Measurements from ENCODE around the gene NEB.

The NEB gene

DNA sequence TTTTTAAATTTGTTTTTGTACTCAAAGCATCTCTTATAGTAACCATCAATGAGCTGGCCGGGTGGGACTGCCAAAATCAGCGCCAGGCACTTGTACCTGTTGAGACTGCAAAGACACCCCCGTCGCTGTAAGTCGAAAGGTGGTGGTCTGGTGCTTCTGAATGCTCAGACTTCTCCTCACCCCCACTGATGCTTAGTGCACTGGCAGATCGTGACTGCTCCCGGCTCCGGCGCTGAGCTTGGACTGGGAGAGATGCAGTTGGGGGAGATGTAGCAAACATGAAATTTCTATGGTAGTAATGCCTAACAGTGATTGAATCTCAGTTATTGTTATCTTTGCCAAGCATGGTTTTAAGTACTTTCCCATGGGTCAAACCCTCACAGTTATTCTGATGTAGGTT is 244.0 kb downstream of the NEB start:
- ATAC-seq (ENCODE audit: low read depth), result no peak
- Mint-ChIP-seq H3K4me1 (peaks cover 5% of the 10 kb centered on the region), H3K36me3 (peaks cover 25% of the 10 kb centered on the region), H3K4me3 (no peak overlapping the region), H3K27me3 (no peaks in the 10 kb centered on the region), H3K9me3 (peaks cover 4% of the 10 kb centered on the region), H3K27ac (no peak overlapping the region)
- no peak for DNase-seq (ENCODE audit: low spot score in 2 of 2)

DNA sequence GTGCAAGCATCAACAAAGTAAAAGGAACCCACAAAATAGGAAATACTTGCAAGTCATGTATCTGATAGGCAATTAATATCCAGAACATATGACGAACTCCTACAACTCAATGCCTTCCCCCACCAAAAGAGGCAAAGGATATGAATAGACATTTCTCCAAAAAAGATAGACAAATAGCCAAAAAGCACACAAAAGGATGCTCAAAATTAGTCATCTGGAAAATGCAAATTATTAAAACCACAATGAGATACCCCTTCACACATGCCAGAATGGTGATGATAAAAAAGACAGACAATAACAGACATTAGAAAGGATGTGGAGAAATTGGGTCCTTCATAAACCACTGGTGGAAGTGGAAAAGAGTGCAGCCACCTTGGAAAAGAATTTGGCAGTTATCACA is 248.2 kb downstream of the NEB start:
- no peak overlapping the region for H3K4me3 Mint-ChIP-seq
- DNase-seq (ENCODE audit: low spot score in 2 of 2) (no peak), ATAC-seq (ENCODE audit: low read depth) (no peak)
- peaks cover 5% of the 10 kb centered on the region for H3K4me1 Mint-ChIP-seq
- H3K9me3 Mint-ChIP-seq, result peaks cover 4% of the 10 kb centered on the region
- no peaks in the 10 kb centered on the region for H3K27me3 Mint-ChIP-seq
- H3K36me3 Mint-ChIP-seq, result peaks cover 35% of the 10 kb centered on the region
- no peak overlapping the region for H3K27ac Mint-ChIP-seq

DNA sequence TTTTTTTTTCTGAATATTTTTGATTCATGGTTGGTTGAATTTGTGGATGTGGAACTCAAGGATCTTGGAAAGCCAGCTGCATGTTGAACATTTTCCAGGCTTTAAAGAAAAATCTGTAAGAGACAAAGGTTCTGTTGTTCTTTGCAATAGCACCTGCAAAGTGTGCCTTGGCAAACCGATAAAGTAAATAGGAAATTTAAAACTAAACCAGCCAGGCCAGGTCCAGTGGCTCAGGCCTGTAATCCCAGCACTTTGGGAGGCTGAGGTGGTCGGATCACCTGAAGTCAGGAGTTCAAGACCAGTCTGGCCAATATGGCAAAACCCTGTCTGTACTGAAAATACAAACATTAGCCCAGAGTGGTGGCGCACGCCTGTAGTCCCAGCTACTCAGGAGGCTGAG is 250.2 kb downstream of the NEB start:
- Mint-ChIP-seq H3K36me3 (peaks cover 36% of the 10 kb centered on the region), H3K4me3 (no peak overlapping the region), H3K27me3 (no peaks in the 10 kb centered on the region), H3K9me3 (peaks cover 4% of the 10 kb centered on the region), H3K4me1 (peaks cover 5% of the 10 kb centered on the region), H3K27ac (no peak overlapping the region)
- DNase-seq (ENCODE audit: low spot score in 2 of 2), result no peak
- ATAC-seq (ENCODE audit: low read depth), result no peak

DNA sequence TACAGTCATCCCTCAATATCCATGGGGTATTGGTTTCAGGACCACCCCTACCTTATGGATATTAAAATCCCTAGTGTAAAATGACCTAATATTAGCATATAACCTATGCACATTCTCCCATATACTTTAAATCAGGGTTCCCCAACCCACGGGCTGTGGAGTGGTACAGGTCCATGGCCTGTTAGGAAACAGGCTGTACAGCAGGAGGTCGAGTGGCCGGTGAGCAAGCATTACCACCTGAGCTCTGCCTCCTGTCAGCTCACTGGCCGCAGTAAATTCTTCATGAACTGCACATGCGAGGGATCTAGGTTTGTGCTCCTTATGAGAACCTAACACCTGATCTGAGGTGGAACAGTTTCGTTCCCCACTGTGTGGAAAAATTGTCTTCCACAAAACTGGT is 250.7 kb downstream of the NEB start:
- Mint-ChIP-seq H3K27ac (no peak overlapping the region), H3K27me3 (no peaks in the 10 kb centered on the region), H3K36me3 (peaks cover 37% of the 10 kb centered on the region), H3K4me1 (peaks cover 5% of the 10 kb centered on the region), H3K4me3 (no peak overlapping the region), H3K9me3 (peaks cover 4% of the 10 kb centered on the region)
- ATAC-seq (ENCODE audit: low read depth), result no peak
- DNase-seq (ENCODE audit: low spot score in 2 of 2), result no peak

DNA sequence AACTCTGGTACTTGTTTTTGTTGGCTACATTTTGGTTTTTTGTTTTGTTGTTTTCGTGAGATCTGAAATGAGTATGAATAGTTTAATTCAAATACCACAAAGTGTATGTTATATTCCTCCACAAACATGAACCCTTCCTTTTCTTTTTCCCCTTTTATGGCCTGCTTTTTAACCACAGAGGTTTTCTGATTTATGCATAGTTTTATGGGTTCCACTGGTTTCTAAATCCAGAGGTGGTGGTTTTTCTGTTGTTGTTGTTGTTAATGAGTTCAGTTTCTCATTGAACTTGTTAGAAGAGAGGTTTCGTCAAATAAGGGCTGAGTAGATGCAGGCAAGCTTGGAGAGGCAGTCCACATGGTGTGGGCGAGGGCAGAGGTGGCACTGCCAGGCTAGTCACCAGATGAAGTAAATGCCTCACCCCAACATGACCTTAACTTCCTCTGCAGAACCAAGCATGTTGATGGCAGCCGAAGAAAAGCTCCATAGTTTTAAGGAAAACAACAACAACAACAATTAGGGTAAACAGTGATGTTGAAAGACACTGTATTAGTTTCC is 252.0 kb downstream of the NEB start:
- peaks cover 5% of the 10 kb centered on the region for H3K4me1 Mint-ChIP-seq
- no peaks in the 10 kb centered on the region for H3K27me3 Mint-ChIP-seq
- peaks cover 39% of the 10 kb centered on the region for H3K36me3 Mint-ChIP-seq
- no peak for DNase-seq (ENCODE audit: low spot score in 2 of 2)
- peaks cover 4% of the 10 kb centered on the region for H3K9me3 Mint-ChIP-seq
- ATAC-seq (ENCODE audit: low read depth), result no peak
- no peak overlapping the region for H3K4me3 Mint-ChIP-seq
- peak overlapping the region; percentile 24 for H3K27ac Mint-ChIP-seq

DNA sequence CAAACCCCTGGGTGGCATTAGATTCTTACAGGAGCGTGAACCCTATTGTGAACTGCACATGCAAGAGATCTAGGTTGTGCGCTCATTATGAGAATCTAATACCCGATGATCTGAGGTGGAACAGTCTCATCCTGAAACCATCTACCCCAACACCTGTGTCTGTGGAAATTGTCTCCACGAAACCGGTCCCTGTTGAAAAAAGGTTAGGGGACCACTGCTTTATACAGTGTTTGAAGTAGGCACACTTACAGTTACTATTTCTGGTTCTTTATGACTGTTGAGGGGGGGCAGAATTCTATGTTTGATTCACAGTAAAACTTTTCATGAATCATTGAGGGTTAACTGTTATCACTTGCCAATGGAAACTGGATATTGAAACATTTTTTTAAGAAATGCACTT is 252.5 kb downstream of the NEB start:
- Mint-ChIP-seq H3K9me3 (peaks cover 4% of the 10 kb centered on the region), H3K4me3 (no peak overlapping the region), H3K27me3 (no peaks in the 10 kb centered on the region), H3K27ac (no peak overlapping the region), H3K4me1 (peaks cover 5% of the 10 kb centered on the region), H3K36me3 (peaks cover 40% of the 10 kb centered on the region)
- DNase-seq (ENCODE audit: low spot score in 2 of 2), result no peak
- no peak for ATAC-seq (ENCODE audit: low read depth)

DNA sequence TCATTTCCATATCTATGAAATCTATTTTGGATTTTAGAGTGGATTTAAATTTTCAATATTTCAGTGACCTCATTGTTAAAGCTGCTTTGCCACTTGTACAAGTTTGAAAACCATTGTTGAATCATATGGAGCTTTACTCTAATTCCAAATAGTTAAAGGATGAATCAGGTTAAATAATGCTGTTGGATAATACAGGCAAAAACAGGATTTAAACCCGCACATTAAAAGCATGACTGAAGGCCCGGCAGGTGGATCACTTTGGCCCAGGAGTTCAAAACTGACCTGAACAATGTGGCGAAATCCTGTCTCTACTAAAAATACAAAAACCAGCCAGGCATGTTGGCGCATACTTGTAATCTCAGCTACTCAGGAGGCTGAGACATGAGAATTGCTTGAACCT is 256.3 kb downstream of the NEB start:
- Mint-ChIP-seq H3K9me3 (no peaks in the 10 kb centered on the region), H3K4me1 (no peaks in the 10 kb centered on the region), H3K27me3 (no peaks in the 10 kb centered on the region), H3K4me3 (no peak overlapping the region), H3K36me3 (peaks cover 30% of the 10 kb centered on the region), H3K27ac (no peak overlapping the region)
- DNase-seq (ENCODE audit: low spot score in 2 of 2) (no peak), ATAC-seq (ENCODE audit: low read depth) (no peak)

DNA sequence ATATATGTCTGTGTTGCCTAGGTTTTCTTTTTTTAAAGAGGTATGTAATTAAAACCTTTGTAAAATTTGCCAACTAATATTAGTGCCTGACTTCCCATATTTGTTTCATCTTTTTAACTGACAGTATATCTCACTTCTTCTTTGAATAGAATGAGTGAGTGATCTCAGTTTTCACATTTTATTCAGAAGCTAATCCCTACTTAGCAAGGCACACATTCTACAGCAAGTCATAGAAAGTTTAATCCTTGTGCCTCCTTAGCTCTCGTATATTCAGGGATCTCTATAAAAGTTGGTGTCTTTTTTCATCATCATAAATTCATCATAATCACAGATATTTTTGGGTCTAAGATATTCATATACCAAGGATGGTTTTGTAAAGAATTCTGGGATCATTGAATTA is 258.0 kb downstream of the NEB start:
- Mint-ChIP-seq H3K27me3 (no peaks in the 10 kb centered on the region), H3K27ac (no peak overlapping the region), H3K4me3 (no peak overlapping the region), H3K4me1 (peaks cover 4% of the 10 kb centered on the region), H3K36me3 (peaks cover 30% of the 10 kb centered on the region), H3K9me3 (no peaks in the 10 kb centered on the region)
- ATAC-seq (ENCODE audit: low read depth), result no peak
- DNase-seq (ENCODE audit: low spot score in 2 of 2), result no peak

DNA sequence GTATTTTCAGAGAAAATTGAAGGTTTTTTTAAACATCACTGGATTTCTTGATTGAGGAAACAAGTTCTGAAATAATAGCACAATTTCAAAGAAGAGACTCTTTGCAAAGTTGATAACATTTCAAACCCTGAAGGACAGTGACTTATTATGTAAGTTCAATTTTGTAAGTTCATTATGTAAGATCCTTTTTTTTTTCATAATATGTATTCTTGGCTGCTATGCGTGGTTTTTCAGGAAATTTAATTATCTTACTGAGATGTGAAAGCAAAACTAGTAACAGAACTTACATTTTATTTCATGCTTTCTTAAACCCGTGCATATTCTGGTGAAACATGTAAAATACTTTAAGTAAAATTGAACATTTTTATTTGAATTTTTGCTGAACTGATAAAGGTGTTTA is 259.2 kb downstream of the NEB start:
- Mint-ChIP-seq H3K9me3 (peaks cover 4% of the 10 kb centered on the region), H3K4me3 (no peak overlapping the region), H3K4me1 (peaks cover 4% of the 10 kb centered on the region), H3K27ac (no peak overlapping the region), H3K36me3 (peaks cover 33% of the 10 kb centered on the region), H3K27me3 (no peaks in the 10 kb centered on the region)
- DNase-seq (ENCODE audit: low spot score in 2 of 2), result no peak
- no peak for ATAC-seq (ENCODE audit: low read depth)

DNA sequence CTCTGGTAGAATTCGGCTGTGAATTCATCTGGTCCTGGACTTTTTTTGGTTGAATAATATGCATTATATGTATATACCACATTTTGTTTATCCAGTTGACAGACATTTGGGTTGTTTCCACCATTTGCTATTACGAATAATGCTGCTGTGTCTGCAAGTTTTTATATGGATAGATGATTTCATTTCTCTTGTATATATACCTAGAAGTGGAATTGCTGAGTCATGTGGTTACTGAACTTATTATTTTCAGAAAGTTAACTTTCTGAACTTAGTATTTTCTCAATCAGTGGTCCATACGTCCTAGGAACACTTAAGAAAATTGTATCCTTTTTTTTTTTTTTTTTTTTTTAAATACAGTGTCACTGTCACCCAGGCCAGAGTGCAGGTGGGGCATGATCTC is 261.3 kb downstream of the NEB start:
- Mint-ChIP-seq H3K9me3 (peaks cover 4% of the 10 kb centered on the region), H3K27ac (no peak overlapping the region), H3K36me3 (peaks cover 40% of the 10 kb centered on the region), H3K27me3 (no peaks in the 10 kb centered on the region), H3K4me3 (no peak overlapping the region), H3K4me1 (peaks cover 4% of the 10 kb centered on the region)
- DNase-seq (ENCODE audit: low spot score in 2 of 2) (no peak), ATAC-seq (ENCODE audit: low read depth) (no peak)

DNA sequence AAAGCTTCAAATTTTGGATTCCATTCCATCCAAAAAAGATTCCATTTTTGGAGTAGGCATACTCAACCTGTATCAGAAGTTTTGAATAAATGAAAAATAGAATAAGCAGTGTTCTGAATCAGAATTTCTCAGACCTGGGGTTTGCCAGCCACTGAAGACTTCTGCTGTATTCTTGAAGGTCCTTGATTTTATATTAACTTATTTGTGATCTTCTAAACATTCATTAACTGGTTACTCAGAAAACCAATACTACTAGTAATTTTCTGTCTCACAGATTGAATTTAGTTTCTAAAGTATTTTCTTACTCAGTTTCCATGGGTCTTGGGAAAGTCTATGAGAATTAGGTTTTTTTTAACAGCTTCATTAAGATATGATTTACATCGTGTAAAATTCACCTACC is 263.7 kb downstream of the NEB start:
- DNase-seq (ENCODE audit: low spot score in 2 of 2), result no peak
- ATAC-seq (ENCODE audit: low read depth), result no peak
- no peak overlapping the region for H3K27ac Mint-ChIP-seq
- peaks cover 4% of the 10 kb centered on the region for H3K9me3 Mint-ChIP-seq
- H3K4me1 Mint-ChIP-seq, result peaks cover 4% of the 10 kb centered on the region
- no peak overlapping the region for H3K4me3 Mint-ChIP-seq
- H3K36me3 Mint-ChIP-seq, result peaks cover 42% of the 10 kb centered on the region
- no peaks in the 10 kb centered on the region for H3K27me3 Mint-ChIP-seq

DNA sequence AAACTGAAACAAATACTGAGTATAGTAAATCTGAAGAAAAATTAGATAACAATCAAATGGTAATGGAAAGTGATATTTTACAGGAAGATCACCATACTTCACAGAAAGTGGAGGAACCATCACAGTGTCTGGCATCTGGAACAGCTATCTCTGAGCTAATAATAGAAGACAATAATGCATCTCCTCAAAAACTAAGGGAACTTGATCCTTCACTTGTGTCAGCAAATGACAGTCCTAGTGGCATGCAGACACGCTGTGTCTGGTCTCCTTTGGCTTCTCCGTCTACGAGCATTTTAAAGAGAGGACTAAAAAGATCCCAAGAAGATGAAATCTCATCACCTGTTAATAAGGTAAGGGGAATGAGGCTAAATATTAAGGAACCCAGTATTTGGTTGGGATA is 268.5 kb downstream of the NEB start:
- H3K9me3 Mint-ChIP-seq, result no peaks in the 10 kb centered on the region
- H3K27ac Mint-ChIP-seq, result peak overlapping the region; percentile 31
- H3K4me3 Mint-ChIP-seq, result no peak overlapping the region
- H3K36me3 Mint-ChIP-seq, result peaks cover 56% of the 10 kb centered on the region
- ATAC-seq (ENCODE audit: low read depth) (no peak), DNase-seq (ENCODE audit: low spot score in 2 of 2) (no peak)
- no peaks in the 10 kb centered on the region for H3K27me3 Mint-ChIP-seq
- H3K4me1 Mint-ChIP-seq, result no peaks in the 10 kb centered on the region

DNA sequence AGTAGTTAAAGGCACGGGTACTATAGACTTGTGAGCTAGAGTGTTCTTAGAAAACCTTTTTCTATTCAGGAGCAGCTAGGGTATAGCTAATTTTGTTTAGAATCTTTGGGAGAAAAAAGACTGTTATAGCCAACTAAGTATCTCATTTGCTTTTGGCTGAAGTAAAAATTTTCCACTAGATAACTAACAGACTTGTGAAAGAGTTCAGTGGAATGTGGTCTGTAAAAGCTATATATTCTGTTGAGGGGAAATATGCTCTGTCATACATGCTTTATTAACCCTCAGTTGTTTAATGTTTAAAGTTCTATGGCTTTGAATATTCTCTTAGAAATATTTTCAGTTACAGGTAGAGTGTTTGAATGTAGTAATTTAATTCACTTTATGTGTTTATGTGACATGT is 274.9 kb downstream of the NEB start:
- no peaks in the 10 kb centered on the region for H3K9me3 Mint-ChIP-seq
- H3K4me3 Mint-ChIP-seq, result no peak overlapping the region
- H3K27me3 Mint-ChIP-seq, result no peaks in the 10 kb centered on the region
- ATAC-seq (ENCODE audit: low read depth) (no peak), DNase-seq (ENCODE audit: low spot score in 2 of 2) (no peak)
- peaks cover 34% of the 10 kb centered on the region for H3K36me3 Mint-ChIP-seq
- H3K4me1 Mint-ChIP-seq, result no peaks in the 10 kb centered on the region
- no peak overlapping the region for H3K27ac Mint-ChIP-seq

DNA sequence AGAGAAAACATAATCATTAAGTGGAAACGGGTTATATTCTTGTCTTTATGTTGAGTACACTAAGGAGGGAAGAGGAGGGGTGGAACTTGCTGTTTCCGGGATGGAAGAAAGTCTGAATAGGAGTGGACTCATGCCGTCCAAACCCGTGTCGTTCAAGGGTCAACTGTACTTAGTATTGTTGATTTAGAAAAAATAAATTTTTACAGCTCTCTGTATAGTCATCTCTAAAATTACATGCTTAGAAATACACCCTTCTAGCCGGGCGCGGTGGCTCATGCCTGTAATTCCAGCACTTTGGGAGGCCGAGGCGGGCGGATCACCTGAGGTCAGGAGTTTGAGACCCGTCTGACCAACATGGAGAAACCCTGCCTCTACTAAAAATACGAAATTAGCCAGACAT is 295.1 kb downstream of the NEB start:
- no peak overlapping the region for H3K27ac Mint-ChIP-seq
- peaks cover 20% of the 10 kb centered on the region for H3K36me3 Mint-ChIP-seq
- no peaks in the 10 kb centered on the region for H3K27me3 Mint-ChIP-seq
- H3K4me3 Mint-ChIP-seq, result no peak overlapping the region
- peaks cover 2% of the 10 kb centered on the region for H3K4me1 Mint-ChIP-seq
- ATAC-seq (ENCODE audit: low read depth), result no peak
- no peak for DNase-seq (ENCODE audit: low spot score in 2 of 2)
- H3K9me3 Mint-ChIP-seq, result no peaks in the 10 kb centered on the region

DNA sequence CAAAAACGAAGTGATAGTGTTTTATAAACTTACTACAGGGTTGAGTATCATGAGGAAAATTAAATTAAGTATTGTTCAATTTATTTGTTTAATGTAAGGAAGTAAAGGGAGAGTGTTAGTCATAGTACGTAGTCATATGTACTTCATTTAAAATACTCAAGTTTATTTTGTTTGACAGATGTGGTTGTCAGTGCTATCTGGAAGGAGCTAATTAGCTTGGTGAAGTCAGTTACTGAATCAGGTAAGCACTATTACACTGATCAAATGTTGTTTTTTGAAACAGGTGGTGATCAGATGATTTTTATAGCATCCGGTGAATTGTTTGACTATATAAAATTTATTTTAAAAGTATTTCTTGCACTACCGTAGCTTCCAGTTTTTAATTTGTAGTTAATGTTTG is 295.8 kb downstream of the NEB start:
- ATAC-seq (ENCODE audit: low read depth), result no peak
- DNase-seq (ENCODE audit: low spot score in 2 of 2), result no peak
- H3K4me1 Mint-ChIP-seq, result peaks cover 2% of the 10 kb centered on the region
- peaks cover 17% of the 10 kb centered on the region for H3K36me3 Mint-ChIP-seq
- H3K27ac Mint-ChIP-seq, result no peak overlapping the region
- no peak overlapping the region for H3K4me3 Mint-ChIP-seq
- no peaks in the 10 kb centered on the region for H3K27me3 Mint-ChIP-seq
- no peaks in the 10 kb centered on the region for H3K9me3 Mint-ChIP-seq
